ENCODE results near the gene CHD9NB. TPM values are rescaled to one million over a fixed set of nuclear protein-coding genes. Genes with fewer than 3 reads are reported as not detected.

The CHD9NB gene
- total RNA-seq, 1 donor from 2014 or later = 0.53 TPM

DNA sequence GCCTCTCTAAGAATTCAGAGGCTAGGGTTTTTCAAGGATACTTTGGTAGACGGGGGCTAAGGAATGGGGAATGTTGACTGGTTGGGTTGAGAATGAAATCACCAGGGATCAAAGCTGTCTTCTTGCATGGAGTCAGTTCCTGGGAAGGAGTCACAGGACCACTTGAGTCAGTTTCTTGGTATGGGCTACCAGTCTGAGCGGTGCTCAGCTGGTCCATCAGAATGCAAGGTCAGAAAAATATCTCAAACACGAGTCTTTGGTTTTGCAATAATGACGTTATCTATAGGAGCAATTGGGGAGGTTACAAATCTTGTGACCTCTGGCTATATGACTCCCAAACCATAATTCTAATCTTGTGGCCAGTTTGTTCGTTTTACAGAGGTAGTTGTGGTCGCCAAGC lies 18.4 kb downstream of the CHD9NB start:
- no peak for DNase-seq (ENCODE audit: low read depth, low spot score)

DNA sequence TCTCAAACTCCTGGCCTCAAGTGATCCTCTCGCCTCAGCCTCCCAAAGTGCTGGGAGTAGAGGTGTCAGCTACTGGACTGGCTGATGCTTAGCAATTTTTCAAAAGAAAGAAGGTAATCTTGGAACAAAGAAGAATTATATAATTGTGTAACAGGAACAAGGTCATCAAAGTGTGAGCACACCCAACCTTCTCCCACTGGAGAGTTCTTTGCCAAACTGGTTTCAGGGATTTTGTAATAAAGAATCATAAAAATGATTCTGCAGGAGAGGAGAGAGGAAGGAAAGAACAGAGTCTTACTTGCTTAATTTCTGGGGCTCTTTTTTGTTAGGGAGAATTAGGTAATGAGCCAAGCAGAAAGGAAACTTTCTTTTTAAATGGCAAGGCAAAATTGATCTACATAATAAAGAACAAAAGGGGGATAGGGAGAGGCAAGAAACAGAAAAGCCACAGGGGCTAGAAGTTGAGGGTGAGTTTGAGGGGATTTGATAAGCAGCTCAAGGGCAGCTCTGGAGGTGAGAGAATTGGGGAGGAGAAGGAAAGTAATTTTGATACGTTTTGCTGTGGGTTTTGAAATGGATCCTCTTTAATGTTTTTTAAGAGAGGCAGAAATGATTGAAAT lies 21.3 kb downstream of the CHD9NB start:
- DNase-seq (ENCODE audit: low read depth, low spot score) = no peak

DNA sequence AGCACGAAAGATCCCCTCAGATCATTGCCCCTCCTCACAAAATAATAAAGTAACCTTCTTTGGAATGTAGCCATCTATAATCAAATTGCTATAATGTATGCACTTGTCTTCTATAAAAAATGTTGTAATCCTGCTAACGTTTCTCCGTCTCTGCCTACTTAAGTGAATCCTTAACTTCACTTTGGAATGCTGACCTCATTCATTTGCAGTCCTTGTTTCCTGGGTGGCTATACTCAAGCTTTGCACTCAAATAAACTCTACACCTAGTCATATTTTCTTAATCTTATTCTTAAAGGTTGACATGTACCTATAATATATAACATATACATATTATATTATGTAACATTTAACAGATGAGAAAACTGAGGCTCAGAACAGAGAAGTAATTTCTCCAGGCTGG lies 22.7 kb downstream of the CHD9NB start:
- no peak for DNase-seq (ENCODE audit: low read depth, low spot score)

DNA sequence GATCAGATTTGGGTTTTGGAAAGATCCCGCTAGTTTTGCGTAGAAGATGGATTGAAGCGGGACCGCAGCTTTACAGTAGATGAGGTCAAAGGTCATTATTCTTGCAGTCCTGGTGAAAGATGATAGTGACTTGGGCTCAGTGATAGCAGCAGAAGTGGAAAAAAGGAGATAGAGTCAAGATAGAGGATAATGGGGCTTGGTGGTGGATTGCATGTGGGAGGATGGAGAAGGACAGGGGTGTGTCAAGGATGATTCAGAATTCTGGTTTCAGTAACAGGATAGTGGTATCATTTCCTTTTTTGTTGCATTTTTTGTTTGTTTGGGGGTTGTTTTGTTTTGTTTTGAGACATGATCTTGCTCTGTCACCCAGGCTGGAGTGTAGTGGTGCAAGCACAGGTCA lies 28.7 kb downstream of the CHD9NB start:
- DNase-seq (ENCODE audit: low read depth, low spot score) = no peak

DNA sequence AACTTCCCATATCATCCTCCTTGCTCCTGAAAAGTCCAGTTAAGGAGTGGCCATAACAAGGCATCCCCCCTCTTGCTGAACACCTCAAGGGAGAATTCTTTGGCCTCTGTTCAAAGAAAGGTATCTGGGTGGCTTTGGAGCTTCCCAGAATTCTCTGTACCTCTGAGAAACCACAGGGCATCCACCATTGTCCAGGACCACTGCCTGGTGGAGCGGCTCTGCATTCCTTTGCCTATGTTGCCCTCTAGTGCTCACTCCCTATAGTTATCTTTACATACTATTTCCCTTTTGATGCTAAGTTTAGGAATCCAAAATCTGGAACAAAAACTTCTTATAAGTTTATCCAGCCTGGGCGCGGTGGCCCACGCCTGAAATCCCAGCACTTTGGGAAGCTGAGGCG lies 30.3 kb downstream of the CHD9NB start:
- no peak for DNase-seq (ENCODE audit: low read depth, low spot score)

DNA sequence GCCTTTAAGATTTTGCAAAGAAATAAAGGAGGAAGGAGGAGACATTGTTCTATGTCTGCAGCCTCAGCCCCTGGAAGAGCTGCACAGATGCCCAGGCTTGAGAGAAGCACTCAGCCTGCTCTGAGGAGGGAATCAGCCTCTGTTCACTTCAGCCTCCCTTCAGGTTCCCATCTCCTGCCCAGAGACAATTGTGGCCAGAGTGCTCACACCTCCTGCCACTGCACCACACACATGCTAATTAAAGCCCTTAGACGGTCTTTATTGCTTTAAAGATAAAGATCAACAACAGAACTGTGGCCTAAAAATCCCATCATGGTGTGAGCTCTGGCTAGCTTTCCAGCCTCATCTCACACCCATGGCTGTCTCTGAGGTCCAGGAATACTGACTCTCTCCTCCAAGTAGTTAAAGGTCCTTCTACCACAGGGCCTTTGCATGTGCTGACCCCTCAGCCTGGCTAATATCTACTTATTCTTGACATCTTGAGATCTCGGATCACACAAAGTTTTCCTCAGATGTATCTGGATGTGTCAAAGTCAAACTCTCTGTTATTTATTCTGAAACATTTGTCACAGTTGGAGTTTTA lies 33.8 kb downstream of the CHD9NB start:
- no peak for DNase-seq (ENCODE audit: low read depth, low spot score)

DNA sequence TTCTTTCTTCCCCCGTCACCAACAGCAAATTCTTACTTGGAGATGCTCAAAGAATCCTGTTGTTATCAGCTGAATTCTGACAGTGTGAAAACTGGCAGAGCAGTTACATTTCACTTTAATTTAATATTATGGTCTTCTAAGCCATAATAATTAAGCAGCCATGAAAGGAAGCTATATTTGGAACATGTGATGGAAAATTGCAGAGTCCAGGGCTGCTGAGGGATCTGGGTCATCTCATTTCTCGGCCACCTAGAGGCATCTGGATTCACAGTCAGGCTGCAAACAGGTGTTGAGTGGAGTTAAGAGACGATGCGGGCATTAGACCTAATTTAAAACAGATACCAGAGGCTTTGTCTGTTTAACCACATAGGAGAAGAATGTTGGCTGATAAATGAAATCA lies 38.4 kb downstream of the CHD9NB start:
- no peak for DNase-seq (ENCODE audit: low read depth, low spot score)

DNA sequence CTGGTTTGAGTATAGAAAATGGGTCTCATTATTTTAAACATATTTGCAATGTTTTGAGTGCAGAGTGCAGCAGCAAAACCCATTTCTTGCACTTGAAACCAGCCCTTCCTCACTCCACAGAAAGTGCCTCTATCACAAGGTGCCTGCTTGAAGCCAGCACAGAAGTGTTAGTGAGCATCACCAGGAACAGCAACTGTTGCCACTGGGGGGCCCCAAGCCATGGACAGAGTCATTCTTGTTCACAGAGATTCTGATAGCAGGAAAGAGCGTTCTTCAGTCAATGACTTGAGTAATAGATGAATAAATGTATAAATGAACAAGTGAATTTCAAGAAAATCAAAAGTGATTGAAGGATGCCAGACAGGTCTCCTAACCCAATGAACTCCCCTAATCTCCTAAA lies 45.6 kb downstream of the CHD9NB start:
- DNase-seq (ENCODE audit: low read depth, low spot score) = no peak

DNA sequence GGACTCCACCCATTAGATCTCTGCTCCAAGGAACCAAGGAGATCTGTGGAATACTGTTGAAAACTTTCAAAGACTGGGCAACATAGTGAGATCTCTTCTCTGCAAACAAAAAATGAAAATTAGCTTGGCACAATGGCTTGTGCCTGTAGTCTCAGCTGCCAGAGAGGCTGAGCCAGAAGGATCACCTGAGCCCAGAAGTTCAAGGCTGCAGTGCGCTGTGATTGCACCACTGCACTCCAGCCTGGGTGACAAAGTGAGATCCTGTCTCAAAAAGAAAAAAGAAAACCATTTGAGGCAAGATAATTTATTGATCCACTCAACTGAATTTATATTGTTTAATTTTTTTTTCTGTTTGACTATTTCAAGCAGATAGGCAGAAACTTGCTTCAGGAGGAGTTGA lies 54.8 kb downstream of the CHD9NB start:
- no peak for DNase-seq (ENCODE audit: low read depth, low spot score)

DNA sequence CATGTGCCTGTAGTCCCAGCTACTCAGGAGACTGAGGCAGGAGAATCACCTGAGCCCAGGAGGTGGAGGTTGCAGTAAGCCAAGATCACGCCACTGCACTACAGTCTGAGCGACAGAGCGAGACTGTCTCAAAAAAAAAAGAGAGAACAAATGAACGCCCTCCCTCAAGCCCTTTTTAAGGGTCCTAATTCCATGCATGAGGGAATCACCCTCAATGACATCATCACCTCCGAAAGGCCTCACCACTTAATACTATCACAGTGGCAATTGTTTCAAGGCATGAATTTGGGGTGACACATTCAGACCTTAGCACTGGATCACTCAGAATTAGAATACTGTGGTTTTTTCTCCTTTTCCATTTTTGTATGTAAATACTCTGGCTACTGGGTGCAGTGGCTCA lies 57.8 kb downstream of the CHD9NB start:
- DNase-seq (ENCODE audit: low read depth, low spot score) = no peak

DNA sequence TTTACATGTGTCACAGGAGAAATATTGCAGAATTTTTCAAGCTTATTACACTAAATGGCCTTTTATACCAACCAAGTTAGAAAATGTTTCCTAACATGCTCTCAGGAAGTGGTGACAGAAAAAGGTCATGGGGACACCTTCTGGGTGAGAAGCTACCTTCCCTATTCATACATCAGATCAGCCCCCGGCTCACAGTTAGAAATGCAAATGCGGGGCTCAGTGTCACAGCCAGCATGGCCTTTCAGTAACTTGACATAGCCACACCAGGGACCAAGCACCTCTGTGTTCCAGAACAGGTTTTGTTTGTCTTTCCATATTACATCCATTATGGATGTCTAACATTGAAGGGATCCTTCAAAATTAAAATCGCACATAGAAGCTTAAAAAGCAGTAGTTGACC lies 59.5 kb downstream of the CHD9NB start:
- DNase-seq (ENCODE audit: low read depth, low spot score) = no peak

DNA sequence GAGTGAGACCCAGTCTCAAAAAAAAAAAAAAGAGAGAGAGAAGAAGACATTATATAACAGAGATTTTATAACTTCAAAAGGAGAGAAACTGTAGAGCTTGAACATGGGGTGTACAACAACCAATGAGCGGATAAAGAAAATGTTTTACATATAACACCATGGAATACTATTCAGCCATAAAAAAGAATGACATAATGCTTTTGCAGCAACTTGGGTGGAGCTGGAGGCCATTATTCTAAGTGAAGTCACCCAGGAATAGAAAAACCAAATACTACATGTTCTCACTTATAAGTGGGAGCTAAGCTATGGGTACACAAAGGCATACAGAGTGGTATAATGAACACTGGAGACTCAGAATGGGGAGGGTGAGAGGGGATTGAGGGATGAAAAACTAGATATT lies 61.1 kb downstream of the CHD9NB start:
- no peak for DNase-seq (ENCODE audit: low read depth, low spot score)

Other genes with a start within 250 kb of the CHD9NB start
- 31.5 and 45.4 TPM in 2 replicates for gene CHD9, start 2.1 kb upstream of the CHD9NB start, total RNA-seq

All from pulmonary artery endothelial cell (primary cell).